HepG2 (cell line): Measurements from ENCODE around the gene ARHGAP26. TPM values are rescaled to one million over a fixed set of nuclear protein-coding genes. Genes with fewer than 3 reads are reported as not detected.

Experiments used
- ATAC-seq: fragments of 200-7000 bp; cut with Tn5 transposase; 3 replicates; pipeline ENCODE4 v1.9.1; 2020; ENCODE audit warnings: mild to moderate bottlenecking, moderate library complexity
- BruUV-seq: library from RNA; stranded (reverse); fragments of 400-500 nt; replicated peaks from 2 replicates; lab custom pipeline; 2021; lab: Mats Ljungman, UMichigan
- CTCF ChIA-PET: fragments of 300-600 bp; formaldehyde crosslinking; extraction: SDS; loops from one replicate; lab custom pipeline; 2021; ENCODE audit warnings: low total read pairs, inconsistent platforms, low intra/inter-chr PET ratio; lab: Yijun Ruan, JAX
- POLR2A ChIA-PET: fragments of 350-600 bp; sonication (Branson Sonifier 250); formaldehyde crosslinking; loops from one replicate; lab custom pipeline; 2020; ENCODE audit warnings: antibody characterized with exemption, inconsistent platforms; lab: Yijun Ruan, JAX
- DNase-seq: peaks from one replicate; pipeline ENCODE4 v3.0.0-alpha.2; 2015; ENCODE audit warnings: low spot score
- FAIRE-seq: peaks from 3 replicates; lab custom pipeline; 2011; peaks lifted over from hg19 to GRCh38; lab: Jason Lieb, UNC
- H2AFZ ChIP-seq: one replicate; pipeline ENCODE4 v1.6.1; 2011; ENCODE audit warnings: low read length, inconsistent platforms
- H3K27ac ChIP-seq: fragments of 300-600 bp; 3 replicates; pipeline ENCODE4 v1.8.0; 2011; ENCODE audit warnings: mixed run types, mild to moderate bottlenecking, mixed read lengths, low read length, inconsistent platforms; ENCODE audit not compliant: insufficient read depth; ENCODE audit errors: extremely low read length
- H3K27me3 ChIP-seq, 2 experiments: fragments of 200-600 bp in 1 of 2; 2 replicates in 1 of 2; 3 replicates in 1 of 2; pipeline versions ENCODE4 v1.6.0 to v1.8.0; 2011; ENCODE audit warnings: low read length in 2 of 2, mild to moderate bottlenecking in 2 of 2, moderate library complexity in 2 of 2, inconsistent platforms in 1 of 2; ENCODE audit not compliant: insufficient read depth in 2 of 2, control insufficient read depth in 1 of 2
- H3K36me3 ChIP-seq, 2 experiments: fragments of 200-600 bp in 1 of 2; replicated peaks in 1 of 2; 2 replicates in 1 of 2; 3 replicates in 1 of 2; pipeline versions ENCODE4 v1.5.1 to v1.8.0; 2011; ENCODE audit warnings: low read length in 2 of 2, inconsistent platforms in 1 of 2; ENCODE audit not compliant: insufficient read depth in 2 of 2, control insufficient read depth in 1 of 2
- H3K4me1 ChIP-seq: 2 replicates; pipeline ENCODE4 v1.5.1; 2012; ENCODE audit warnings: low read length, inconsistent platforms; ENCODE audit not compliant: insufficient read depth
- H3K4me2 ChIP-seq: 2 replicates; pipeline ENCODE4 v1.6.0; 2011; ENCODE audit warnings: low read depth, low read length, inconsistent platforms
- H3K4me3 ChIP-seq, 3 experiments: fragments of 200-600 bp in 1 of 3; sonication (generic), shearing (Covaris generic) in 1 of 3; replicated peaks in 1 of 3; 2 replicates each; pipeline ENCODE4 v1.5.1; 2011 to 2016; ENCODE audit warnings: low read length in 3 of 3, inconsistent platforms in 2 of 3, low read depth in 2 of 3, mild to moderate bottlenecking in 2 of 3, control low read depth in 1 of 3, mixed read lengths in 1 of 3; ENCODE audit not compliant: insufficient read depth in 1 of 3
- H3K79me2 ChIP-seq: one replicate; pipeline ENCODE4 v1.6.1; 2011; ENCODE audit warnings: low read length, inconsistent platforms; ENCODE audit not compliant: insufficient read depth
- H3K9ac ChIP-seq: 2 replicates; pipeline ENCODE4 v1.6.0; 2011; ENCODE audit warnings: mild to moderate bottlenecking, low read depth, low read length, inconsistent platforms; ENCODE audit not compliant: insufficient read depth
- H3K9me3 ChIP-seq: 2 replicates; pipeline ENCODE4 v1.5.1; 2012; ENCODE audit warnings: mild to moderate bottlenecking, low read length
- H4K20me1 ChIP-seq: 2 replicates; pipeline ENCODE4 v1.6.0; 2011; ENCODE audit warnings: inconsistent platforms, mild to moderate bottlenecking, low read length, moderate library complexity; ENCODE audit not compliant: insufficient read depth
- HDAC1 ChIP-seq: sonication (generic); formaldehyde crosslinking; IDR thresholded peaks from 2 replicates; pipeline ENCODE4 v1.5.1; 2020; ENCODE audit warnings: mild to moderate bottlenecking, missing genetic modification reagents
- HMG20A ChIP-seq: IDR thresholded peaks from 2 replicates; pipeline ENCODE4 v1.6.1; 2016; ENCODE audit warnings: borderline replicate concordance
- KDM3A ChIP-seq: IDR thresholded peaks from 2 replicates; pipeline ENCODE4 v1.6.1; 2018; ENCODE audit warnings: low read depth, missing compliant biosample characterization
- KLF11 ChIP-seq: IDR thresholded peaks from 2 replicates; pipeline ENCODE4 v1.6.1; 2016; ENCODE audit warnings: missing compliant biosample characterization
- MEIS2 ChIP-seq: sonication (generic); formaldehyde crosslinking; IDR thresholded peaks from 2 replicates; pipeline ENCODE4 v1.9.0; 2021; ENCODE audit warnings: mild to moderate bottlenecking, missing genetic modification reagents
- MIXL1 ChIP-seq: IDR thresholded peaks from 2 replicates; pipeline ENCODE4 v1.6.1; 2016
- MTF1 ChIP-seq: sonication (generic); formaldehyde crosslinking; IDR thresholded peaks from 2 replicates; pipeline ENCODE4 v1.5.0; 2020; ENCODE audit warnings: missing genetic modification reagents
- MTF2 ChIP-seq: sonication (generic); formaldehyde crosslinking; IDR thresholded peaks from 2 replicates; pipeline ENCODE4 v1.5.0; 2020; ENCODE audit warnings: missing genetic modification reagents, borderline replicate concordance
- PRPF4 ChIP-seq: fragments of 200-400 bp; formaldehyde crosslinking; IDR thresholded peaks from 2 replicates; pipeline ENCODE4 v1.6.1; 2016; ENCODE audit warnings: low read length, low read depth; ENCODE audit not compliant: poor library complexity, severe bottlenecking
- SIN3A ChIP-seq: IDR thresholded peaks from 2 replicates; pipeline ENCODE4 v1.6.1; 2011; ENCODE audit warnings: low read depth, mild to moderate bottlenecking, control low read depth, low read length, borderline replicate concordance
- ZNF615 ChIP-seq: sonication (generic); formaldehyde crosslinking; IDR thresholded peaks from 2 replicates; pipeline ENCODE4 v1.5.0; 2020; ENCODE audit warnings: mild to moderate bottlenecking, missing genetic modification reagents, borderline replicate concordance
- WGBS: methylation state at CpG from one replicate; pipeline ENCODE4 v1.1.6; 2017; ENCODE audit warnings: low lambda C conversion rate; 5-methylcytosine and 5-hydroxymethylcytosine counted together
- in situ Hi-C: cut with HindIII; loops from 2 replicates; pipeline ENCODE4 v1.10.0; 2017; ENCODE audit warnings: low pct_unique_long_range_greater_than_20kb; ENCODE audit not compliant: extremely low pct_ligation_motif_present
- intact Hi-C: fragments of 100-400 bp; cut with micrococcal nuclease; formaldehyde crosslinking; loops from one replicate; pipeline ENCODE4 v1.10.0; 2022; ENCODE audit not compliant: unreplicated experiment
- polyA plus RNA-seq, 8 experiments: library from polyadenylated mRNA; depleted of rRNA in 3 of 8; stranded (reverse) in 7 of 8; unstranded in 1 of 8; fragments of >200 nt; fragmentation: Illumina TruSeq in 4 of 8; extraction: Trizol in 4 of 8; gene quantifications; 2 replicates each; pipeline versions ENCODE4 v1.2.1 to v1.2.3, GENCODE V29; 2011 to 2016; ENCODE audit warnings: low read depth in 4 of 8, missing spikeins in 1 of 8, mixed read lengths in 1 of 8; ENCODE audit not compliant: insufficient read depth in 1 of 8
- total RNA-seq, 5 experiments: library from RNA; depleted of rRNA; stranded (reverse); fragments of >200 nt; fragmentation: Illumina TruSeq; extraction: Trizol; gene quantifications; 2 replicates each; pipeline ENCODE4 v1.2.3, GENCODE V29; 2016; ENCODE audit warnings: low read depth in 1 of 5
- TF ChIP-seq, protein P1 (sequence below): sonication (generic); formaldehyde crosslinking; IDR thresholded peaks from 2 replicates; pipeline ENCODE4 v1.5.0; 2020; ENCODE audit warnings: mild to moderate bottlenecking, missing genetic modification reagents
- TF ChIP-seq, protein P2 (sequence below): sonication (generic); formaldehyde crosslinking; IDR thresholded peaks from 2 replicates; pipeline ENCODE4 v1.4.0; 2020; ENCODE audit warnings: missing genetic modification reagents
- TF ChIP-seq, protein P3 (sequence below): sonication (generic); formaldehyde crosslinking; IDR thresholded peaks from 2 replicates; pipeline ENCODE4 v1.9.0; 2021; ENCODE audit warnings: missing genetic modification reagents, mild to moderate bottlenecking, borderline replicate concordance
- TF ChIP-seq, protein P4 (sequence below): sonication (generic); formaldehyde crosslinking; IDR thresholded peaks from 2 replicates; pipeline ENCODE4 v1.8.0; 2022; ENCODE audit warnings: missing genetic modification reagents, mild to moderate bottlenecking, borderline replicate concordance
- TF ChIP-seq, protein P5 (sequence below): sonication (generic); formaldehyde crosslinking; IDR thresholded peaks from 2 replicates; pipeline ENCODE4 v1.4.0; 2020; ENCODE audit warnings: missing genetic modification reagents

The ARHGAP26 gene
- total and polyA plus RNA-seq, 2 of the 13 experiments (the other 11 are each of a cell fraction or from before 2014, with no cell fraction given), result 9.6 to 18.2 TPM

DNA sequence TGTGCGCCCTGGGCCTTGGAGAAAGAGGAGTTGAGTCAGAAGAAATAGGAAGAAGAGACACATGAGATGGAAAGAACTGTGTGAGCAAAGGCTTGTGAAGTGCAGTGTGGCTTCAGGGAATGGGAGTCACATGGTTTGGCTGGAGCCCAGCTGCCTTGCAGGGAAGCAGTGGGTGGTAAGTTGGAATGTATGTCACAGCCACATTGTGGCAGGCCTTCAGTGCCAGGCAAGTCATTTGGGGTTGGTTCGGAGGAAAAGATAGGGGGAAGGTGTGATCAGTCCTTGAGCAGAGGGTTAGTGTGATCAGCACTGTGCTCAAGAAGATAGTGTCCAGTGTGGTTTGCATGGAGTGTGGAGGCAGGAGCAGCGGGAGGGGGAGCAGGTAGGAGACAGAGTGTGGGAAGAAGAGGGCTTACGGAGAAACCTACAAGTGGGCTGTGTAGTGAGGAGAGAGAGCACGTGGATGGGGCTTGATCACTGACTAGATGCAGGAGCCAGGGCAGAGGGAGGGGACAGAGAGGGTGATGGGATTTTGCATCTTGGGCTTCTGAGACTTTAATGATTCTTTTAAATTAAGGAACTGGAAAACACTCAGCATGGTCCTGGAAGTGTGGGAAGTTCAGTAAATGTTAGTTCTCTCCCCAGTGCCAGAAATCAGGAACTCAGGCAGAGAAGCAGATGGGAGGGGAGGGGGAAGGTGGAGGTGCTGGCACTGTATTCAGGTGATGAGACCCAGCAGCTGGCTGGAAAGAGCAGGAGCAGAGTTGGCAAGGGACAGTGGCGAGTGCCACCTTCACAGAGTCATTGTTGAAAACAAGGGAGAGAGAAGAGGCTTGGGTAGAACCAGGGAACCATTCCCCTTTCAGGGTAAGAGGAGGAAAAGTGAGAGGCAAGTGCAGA, 46.6 kb downstream of the ARHGAP26 start:
- Histone ChIP-seq H3K4me1 (peaks cover 81% of the 10 kb centered on the region), H3K9me3 (no peaks in the 10 kb centered on the region), H3K4me3 (no peak overlapping the region), H3K36me3 (no peaks in the 10 kb centered on the region), H3K27ac (no peak overlapping the region), H4K20me1 (no peaks in the 10 kb centered on the region), H2AFZ (no peak overlapping the region), H3K79me2 (peaks cover 24% of the 10 kb centered on the region), H3K4me2 (no peak overlapping the region), H3K27me3 (no peaks in the 10 kb centered on the region), H3K9ac (no peak overlapping the region)
- ATAC-seq (no peak), FAIRE-seq (no peak), DNase-seq (no peak)
- in situ Hi-C loops (no loop called here), intact Hi-C loops (no loop called here)
- ChIA-PET POLR2A (no interaction called here), CTCF (no interaction called here)
- BruUV-seq, result no TSS peak
- 97% methylated on average over 6 of the region's 6 CpGs for whole genome bisulfite sequencing
- TF ChIP-seq, protein P1, sequence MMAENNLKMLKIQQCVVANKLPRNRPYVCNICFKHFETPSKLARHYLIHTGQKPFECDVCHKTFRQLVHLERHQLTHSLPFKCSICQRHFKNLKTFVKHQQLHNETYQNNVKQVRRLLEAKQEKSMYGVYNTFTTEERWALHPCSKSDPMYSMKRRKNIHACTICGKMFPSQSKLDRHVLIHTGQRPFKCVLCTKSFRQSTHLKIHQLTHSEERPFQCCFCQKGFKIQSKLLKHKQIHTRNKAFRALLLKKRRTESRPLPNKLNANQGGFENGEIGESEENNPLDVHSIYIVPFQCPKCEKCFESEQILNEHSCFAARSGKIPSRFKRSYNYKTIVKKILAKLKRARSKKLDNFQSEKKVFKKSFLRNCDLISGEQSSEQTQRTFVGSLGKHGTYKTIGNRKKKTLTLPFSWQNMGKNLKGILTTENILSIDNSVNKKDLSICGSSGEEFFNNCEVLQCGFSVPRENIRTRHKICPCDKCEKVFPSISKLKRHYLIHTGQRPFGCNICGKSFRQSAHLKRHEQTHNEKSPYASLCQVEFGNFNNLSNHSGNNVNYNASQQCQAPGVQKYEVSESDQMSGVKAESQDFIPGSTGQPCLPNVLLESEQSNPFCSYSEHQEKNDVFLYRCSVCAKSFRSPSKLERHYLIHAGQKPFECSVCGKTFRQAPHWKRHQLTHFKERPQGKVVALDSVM (CRISPR knock-in tag), result no peak
- no peak for TF ChIP-seq KDM3A (CRISPR knock-in tag)
- no peak for TF ChIP-seq MIXL1
- no peak for TF ChIP-seq MEIS2 (CRISPR knock-in tag)
- TF ChIP-seq, protein P2, sequence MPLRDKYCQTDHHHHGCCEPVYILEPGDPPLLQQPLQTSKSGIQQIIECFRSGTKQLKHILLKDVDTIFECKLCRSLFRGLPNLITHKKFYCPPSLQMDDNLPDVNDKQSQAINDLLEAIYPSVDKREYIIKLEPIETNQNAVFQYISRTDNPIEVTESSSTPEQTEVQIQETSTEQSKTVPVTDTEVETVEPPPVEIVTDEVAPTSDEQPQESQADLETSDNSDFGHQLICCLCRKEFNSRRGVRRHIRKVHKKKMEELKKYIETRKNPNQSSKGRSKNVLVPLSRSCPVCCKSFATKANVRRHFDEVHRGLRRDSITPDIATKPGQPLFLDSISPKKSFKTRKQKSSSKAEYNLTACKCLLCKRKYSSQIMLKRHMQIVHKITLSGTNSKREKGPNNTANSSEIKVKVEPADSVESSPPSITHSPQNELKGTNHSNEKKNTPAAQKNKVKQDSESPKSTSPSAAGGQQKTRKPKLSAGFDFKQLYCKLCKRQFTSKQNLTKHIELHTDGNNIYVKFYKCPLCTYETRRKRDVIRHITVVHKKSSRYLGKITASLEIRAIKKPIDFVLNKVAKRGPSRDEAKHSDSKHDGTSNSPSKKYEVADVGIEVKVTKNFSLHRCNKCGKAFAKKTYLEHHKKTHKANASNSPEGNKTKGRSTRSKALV (CRISPR knock-in tag), result no peak
- TF ChIP-seq MTF2, result no peak
- TF ChIP-seq, protein P3, sequence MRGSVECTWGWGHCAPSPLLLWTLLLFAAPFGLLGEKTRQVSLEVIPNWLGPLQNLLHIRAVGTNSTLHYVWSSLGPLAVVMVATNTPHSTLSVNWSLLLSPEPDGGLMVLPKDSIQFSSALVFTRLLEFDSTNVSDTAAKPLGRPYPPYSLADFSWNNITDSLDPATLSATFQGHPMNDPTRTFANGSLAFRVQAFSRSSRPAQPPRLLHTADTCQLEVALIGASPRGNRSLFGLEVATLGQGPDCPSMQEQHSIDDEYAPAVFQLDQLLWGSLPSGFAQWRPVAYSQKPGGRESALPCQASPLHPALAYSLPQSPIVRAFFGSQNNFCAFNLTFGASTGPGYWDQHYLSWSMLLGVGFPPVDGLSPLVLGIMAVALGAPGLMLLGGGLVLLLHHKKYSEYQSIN (CRISPR knock-in tag), result no peak
- TF ChIP-seq, protein P4, sequence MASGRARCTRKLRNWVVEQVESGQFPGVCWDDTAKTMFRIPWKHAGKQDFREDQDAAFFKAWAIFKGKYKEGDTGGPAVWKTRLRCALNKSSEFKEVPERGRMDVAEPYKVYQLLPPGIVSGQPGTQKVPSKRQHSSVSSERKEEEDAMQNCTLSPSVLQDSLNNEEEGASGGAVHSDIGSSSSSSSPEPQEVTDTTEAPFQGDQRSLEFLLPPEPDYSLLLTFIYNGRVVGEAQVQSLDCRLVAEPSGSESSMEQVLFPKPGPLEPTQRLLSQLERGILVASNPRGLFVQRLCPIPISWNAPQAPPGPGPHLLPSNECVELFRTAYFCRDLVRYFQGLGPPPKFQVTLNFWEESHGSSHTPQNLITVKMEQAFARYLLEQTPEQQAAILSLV, result no peak
- TF ChIP-seq, protein P5, sequence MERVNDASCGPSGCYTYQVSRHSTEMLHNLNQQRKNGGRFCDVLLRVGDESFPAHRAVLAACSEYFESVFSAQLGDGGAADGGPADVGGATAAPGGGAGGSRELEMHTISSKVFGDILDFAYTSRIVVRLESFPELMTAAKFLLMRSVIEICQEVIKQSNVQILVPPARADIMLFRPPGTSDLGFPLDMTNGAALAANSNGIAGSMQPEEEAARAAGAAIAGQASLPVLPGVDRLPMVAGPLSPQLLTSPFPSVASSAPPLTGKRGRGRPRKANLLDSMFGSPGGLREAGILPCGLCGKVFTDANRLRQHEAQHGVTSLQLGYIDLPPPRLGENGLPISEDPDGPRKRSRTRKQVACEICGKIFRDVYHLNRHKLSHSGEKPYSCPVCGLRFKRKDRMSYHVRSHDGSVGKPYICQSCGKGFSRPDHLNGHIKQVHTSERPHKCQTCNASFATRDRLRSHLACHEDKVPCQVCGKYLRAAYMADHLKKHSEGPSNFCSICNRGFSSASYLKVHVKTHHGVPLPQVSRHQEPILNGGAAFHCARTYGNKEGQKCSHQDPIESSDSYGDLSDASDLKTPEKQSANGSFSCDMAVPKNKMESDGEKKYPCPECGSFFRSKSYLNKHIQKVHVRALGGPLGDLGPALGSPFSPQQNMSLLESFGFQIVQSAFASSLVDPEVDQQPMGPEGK (CRISPR knock-in tag), result no peak
- TF ChIP-seq ZNF615 (CRISPR knock-in tag), result no peak
- TF ChIP-seq SIN3A, result no peak
- TF ChIP-seq HMG20A (CRISPR knock-in tag), result no peak
- TF ChIP-seq KLF11 (CRISPR knock-in tag), result no peak
- no peak for TF ChIP-seq HDAC1 (CRISPR knock-in tag)
- TF ChIP-seq MTF1 (CRISPR knock-in tag), result no peak
- TF ChIP-seq PRPF4, result no peak
